ENCODE data around the gene AKAP6. TPM values are rescaled to one million over a fixed set of nuclear protein-coding genes. Genes with fewer than 3 reads are reported as not detected.

Gene AKAP6, protein sequence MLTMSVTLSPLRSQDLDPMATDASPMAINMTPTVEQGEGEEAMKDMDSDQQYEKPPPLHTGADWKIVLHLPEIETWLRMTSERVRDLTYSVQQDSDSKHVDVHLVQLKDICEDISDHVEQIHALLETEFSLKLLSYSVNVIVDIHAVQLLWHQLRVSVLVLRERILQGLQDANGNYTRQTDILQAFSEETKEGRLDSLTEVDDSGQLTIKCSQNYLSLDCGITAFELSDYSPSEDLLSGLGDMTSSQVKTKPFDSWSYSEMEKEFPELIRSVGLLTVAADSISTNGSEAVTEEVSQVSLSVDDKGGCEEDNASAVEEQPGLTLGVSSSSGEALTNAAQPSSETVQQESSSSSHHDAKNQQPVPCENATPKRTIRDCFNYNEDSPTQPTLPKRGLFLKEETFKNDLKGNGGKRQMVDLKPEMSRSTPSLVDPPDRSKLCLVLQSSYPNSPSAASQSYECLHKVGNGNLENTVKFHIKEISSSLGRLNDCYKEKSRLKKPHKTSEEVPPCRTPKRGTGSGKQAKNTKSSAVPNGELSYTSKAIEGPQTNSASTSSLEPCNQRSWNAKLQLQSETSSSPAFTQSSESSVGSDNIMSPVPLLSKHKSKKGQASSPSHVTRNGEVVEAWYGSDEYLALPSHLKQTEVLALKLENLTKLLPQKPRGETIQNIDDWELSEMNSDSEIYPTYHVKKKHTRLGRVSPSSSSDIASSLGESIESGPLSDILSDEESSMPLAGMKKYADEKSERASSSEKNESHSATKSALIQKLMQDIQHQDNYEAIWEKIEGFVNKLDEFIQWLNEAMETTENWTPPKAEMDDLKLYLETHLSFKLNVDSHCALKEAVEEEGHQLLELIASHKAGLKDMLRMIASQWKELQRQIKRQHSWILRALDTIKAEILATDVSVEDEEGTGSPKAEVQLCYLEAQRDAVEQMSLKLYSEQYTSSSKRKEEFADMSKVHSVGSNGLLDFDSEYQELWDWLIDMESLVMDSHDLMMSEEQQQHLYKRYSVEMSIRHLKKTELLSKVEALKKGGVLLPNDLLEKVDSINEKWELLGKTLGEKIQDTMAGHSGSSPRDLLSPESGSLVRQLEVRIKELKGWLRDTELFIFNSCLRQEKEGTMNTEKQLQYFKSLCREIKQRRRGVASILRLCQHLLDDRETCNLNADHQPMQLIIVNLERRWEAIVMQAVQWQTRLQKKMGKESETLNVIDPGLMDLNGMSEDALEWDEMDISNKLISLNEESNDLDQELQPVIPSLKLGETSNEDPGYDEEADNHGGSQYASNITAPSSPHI (N-terminal part only)
- under 1 TPM; 0.82 to 0.85 TPM for total RNA-seq

- Mint-ChIP-seq H3K27ac (no peak within 1 kb of the TSS), H3K27me3 (peaks cover 7% of the 10 kb centered on the region), H3K36me3 (peaks cover 2% of the 10 kb centered on the region), H3K4me3 (no peak within 1 kb of the TSS), H3K9me3 (ENCODE audit: low read depth) (no peaks in the 10 kb centered on the region), H3K4me1 (peaks cover 26% of the 10 kb centered on the region)
- DNase-seq, result no peak
- CTCF ChIA-PET, result no interaction called here
- no peak for ATAC-seq
These were observed at the start of gene AKAP6 for GRCh38 chr14:32329146-32329545. Gene AKAP6 (plus strand): TSS chr14:32329298. CDS start chr14:32433494, 104,196 bp downstream.

DNA sequence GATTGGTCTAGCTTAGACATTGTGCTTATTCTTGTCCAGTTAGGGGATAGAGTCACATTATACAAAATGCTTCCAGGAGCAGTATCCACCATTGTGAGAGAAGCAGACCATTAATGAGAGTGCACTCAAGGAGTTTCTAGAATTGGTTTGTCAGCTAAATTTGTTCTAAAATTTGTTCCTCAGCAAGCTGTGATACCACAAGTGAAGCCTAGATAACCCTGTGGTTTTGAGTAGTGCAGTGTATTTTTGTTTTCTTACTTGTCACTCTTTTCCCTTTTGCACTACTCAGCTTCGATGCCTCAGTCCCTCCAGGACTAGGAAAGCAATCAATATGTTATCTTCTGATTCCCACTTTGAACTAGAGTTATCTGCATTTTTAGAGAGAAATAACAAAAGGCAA lies 42.5 kb upstream of the AKAP6 start:
- DNase-seq (no peak), ATAC-seq (no peak)
- CTCF ChIA-PET, result interaction anchor here (0.6 kb wide), 1 partner anchor 24 kb away, joined by 4 read pairs; no protein-coding TSS in a partner anchor
- peaks cover 2% of the 10 kb centered on the region for H3K27me3 Mint-ChIP-seq
- no peak overlapping the region for H3K27ac Mint-ChIP-seq
- H3K4me3 Mint-ChIP-seq, result no peak overlapping the region
- no peaks in the 10 kb centered on the region for H3K9me3 Mint-ChIP-seq (ENCODE audit: low read depth)
- H3K36me3 Mint-ChIP-seq, result no peaks in the 10 kb centered on the region
- peaks cover 2% of the 10 kb centered on the region for H3K4me1 Mint-ChIP-seq

DNA sequence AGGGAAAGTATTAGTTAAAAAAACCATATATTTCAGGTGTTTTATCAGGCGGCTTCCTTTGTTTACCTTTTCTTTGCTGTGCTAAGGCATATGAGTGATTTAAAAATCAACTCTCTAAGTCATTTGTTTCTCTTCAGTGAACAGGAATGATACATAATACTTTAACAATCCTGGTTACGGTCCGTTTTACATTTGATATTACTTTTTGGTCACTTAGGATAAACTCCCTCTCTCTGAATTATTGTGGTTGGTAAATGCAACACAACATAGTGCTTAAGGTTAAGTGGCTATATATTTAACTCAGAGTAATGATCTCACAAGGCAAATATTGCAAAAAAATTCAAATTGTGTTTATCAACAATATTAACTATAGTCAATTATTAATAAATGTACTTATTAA lies 32.7 kb upstream of the AKAP6 start:
- Mint-ChIP-seq H3K27me3 (no peaks in the 10 kb centered on the region), H3K4me1 (no peaks in the 10 kb centered on the region), H3K9me3 (ENCODE audit: low read depth) (peaks cover 2% of the 10 kb centered on the region), H3K36me3 (no peaks in the 10 kb centered on the region), H3K27ac (no peak overlapping the region), H3K4me3 (no peak overlapping the region)
- CTCF ChIA-PET, result no interaction called here
- DNase-seq (no peak), ATAC-seq (no peak)

GRCh38 chr14:32298346-32298745 lies 30.8 kb upstream of the AKAP6 start:
- ATAC-seq (no peak), DNase-seq (no peak)
- Mint-ChIP-seq H3K4me3 (no peak overlapping the region), H3K9me3 (ENCODE audit: low read depth) (no peaks in the 10 kb centered on the region), H3K36me3 (no peaks in the 10 kb centered on the region), H3K27me3 (no peaks in the 10 kb centered on the region), H3K4me1 (no peaks in the 10 kb centered on the region), H3K27ac (no peak overlapping the region)
- CTCF ChIA-PET, result no interaction called here

DNA sequence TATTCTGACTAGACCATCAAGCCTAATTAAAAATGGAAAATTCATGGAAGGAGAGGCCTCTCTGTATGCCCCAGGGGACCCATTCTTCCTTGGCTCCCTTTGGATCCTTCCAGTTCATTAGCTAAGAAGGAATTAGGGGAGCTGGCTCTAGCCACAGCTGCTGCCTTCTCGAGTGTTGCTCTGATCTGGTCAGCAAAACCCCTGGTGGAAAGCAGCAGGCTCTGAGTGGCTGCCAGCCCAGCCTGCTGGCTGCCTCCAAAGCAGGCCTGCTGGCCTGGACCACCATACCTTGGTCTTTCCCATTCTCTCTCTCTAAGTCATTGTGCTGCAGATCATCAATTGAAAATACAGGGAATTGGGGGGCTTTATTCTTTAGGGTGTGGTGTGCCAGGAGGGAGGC lies 29.0 kb upstream of the AKAP6 start:
- Mint-ChIP-seq H3K27me3 (no peaks in the 10 kb centered on the region), H3K27ac (no peak overlapping the region), H3K4me3 (no peak overlapping the region), H3K36me3 (no peaks in the 10 kb centered on the region), H3K4me1 (no peaks in the 10 kb centered on the region), H3K9me3 (ENCODE audit: low read depth) (no peaks in the 10 kb centered on the region)
- CTCF ChIA-PET, result no interaction called here
- ATAC-seq (no peak), DNase-seq (no peak)

- ATAC-seq, result no peak
- CTCF ChIA-PET, result no interaction called here
- no peaks in the 10 kb centered on the region for H3K4me1 Mint-ChIP-seq
These were observed 25.2 kb upstream of the AKAP6 start for GRCh38 chr14:32303865-32304264.

GRCh38 chr14:32304296-32304695 lies 24.8 kb upstream of the AKAP6 start:
- H3K4me1 Mint-ChIP-seq, result no peaks in the 10 kb centered on the region
- no peak overlapping the region for H3K4me3 Mint-ChIP-seq
- H3K27me3 Mint-ChIP-seq, result no peaks in the 10 kb centered on the region
- CTCF ChIA-PET, result no interaction called here
- ATAC-seq, result no peak
- no peak overlapping the region for H3K27ac Mint-ChIP-seq
- no peak for DNase-seq
- no peaks in the 10 kb centered on the region for H3K36me3 Mint-ChIP-seq
- H3K9me3 Mint-ChIP-seq (ENCODE audit: low read depth), result no peaks in the 10 kb centered on the region

More at GRCh38 chr14:32303865-32304264, 25.2 kb upstream of the AKAP6 start:
- H3K9me3 Mint-ChIP-seq (ENCODE audit: low read depth), result no peaks in the 10 kb centered on the region
- H3K4me3 Mint-ChIP-seq, result no peak overlapping the region
- no peaks in the 10 kb centered on the region for H3K27me3 Mint-ChIP-seq
- H3K36me3 Mint-ChIP-seq, result no peaks in the 10 kb centered on the region
- no peak overlapping the region for H3K27ac Mint-ChIP-seq
- DNase-seq, result no peak

GRCh38 chr14:32306549-32306948 lies 22.5 kb upstream of the AKAP6 start:
- DNase-seq, result no peak
- Mint-ChIP-seq H3K36me3 (no peaks in the 10 kb centered on the region), H3K27me3 (no peaks in the 10 kb centered on the region), H3K4me3 (no peak overlapping the region), H3K9me3 (ENCODE audit: low read depth) (no peaks in the 10 kb centered on the region), H3K27ac (no peak overlapping the region), H3K4me1 (no peaks in the 10 kb centered on the region)
- CTCF ChIA-PET, result no interaction called here
- ATAC-seq, result no peak

DNA sequence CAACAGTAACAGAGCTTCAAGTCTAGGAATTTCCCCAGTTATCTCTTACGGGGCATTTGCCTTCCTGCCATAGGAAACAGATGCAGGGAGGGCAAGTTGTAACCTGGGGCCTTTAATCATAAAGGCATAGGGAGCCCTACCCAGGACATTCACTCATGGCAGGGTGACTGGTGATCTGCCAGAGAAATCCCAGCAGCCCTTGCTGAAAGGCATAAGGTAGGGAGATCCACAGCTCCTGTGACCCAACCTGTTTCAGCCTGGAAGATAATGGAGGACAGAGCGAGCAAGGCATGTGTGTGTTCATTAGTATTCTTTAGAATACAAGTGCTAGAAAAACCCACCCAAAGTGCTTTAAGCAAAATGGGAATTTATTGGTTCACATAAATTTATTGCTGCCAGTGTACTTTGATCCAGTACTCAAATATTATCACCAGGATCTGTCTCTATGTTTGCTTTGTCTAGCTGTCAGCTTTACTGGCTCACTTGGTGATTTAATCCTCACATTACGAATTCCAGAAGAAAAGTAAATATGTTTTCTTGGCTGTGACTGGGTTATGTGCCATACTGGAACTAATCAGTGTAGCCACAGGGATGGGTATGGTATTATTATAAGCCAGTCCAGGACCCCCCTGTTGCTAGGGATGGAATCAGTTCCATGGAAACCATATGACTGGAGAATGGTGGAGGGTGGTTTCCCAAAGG lies 21.1 kb upstream of the AKAP6 start:
- Mint-ChIP-seq H3K36me3 (no peaks in the 10 kb centered on the region), H3K4me3 (no peak overlapping the region), H3K27ac (no peak overlapping the region), H3K4me1 (no peaks in the 10 kb centered on the region), H3K9me3 (ENCODE audit: low read depth) (no peaks in the 10 kb centered on the region), H3K27me3 (no peaks in the 10 kb centered on the region)
- CTCF ChIA-PET, result no interaction called here
- DNase-seq (no peak), ATAC-seq (no peak)

GRCh38 chr14:32310876-32311275 lies 18.2 kb upstream of the AKAP6 start:
- Mint-ChIP-seq H3K4me3 (no peak overlapping the region), H3K9me3 (ENCODE audit: low read depth) (no peaks in the 10 kb centered on the region), H3K27me3 (peaks cover 2% of the 10 kb centered on the region), H3K36me3 (no peaks in the 10 kb centered on the region), H3K4me1 (no peaks in the 10 kb centered on the region), H3K27ac (no peak overlapping the region)
- ATAC-seq (no peak), DNase-seq (no peak)
- CTCF ChIA-PET, result no interaction called here

DNA sequence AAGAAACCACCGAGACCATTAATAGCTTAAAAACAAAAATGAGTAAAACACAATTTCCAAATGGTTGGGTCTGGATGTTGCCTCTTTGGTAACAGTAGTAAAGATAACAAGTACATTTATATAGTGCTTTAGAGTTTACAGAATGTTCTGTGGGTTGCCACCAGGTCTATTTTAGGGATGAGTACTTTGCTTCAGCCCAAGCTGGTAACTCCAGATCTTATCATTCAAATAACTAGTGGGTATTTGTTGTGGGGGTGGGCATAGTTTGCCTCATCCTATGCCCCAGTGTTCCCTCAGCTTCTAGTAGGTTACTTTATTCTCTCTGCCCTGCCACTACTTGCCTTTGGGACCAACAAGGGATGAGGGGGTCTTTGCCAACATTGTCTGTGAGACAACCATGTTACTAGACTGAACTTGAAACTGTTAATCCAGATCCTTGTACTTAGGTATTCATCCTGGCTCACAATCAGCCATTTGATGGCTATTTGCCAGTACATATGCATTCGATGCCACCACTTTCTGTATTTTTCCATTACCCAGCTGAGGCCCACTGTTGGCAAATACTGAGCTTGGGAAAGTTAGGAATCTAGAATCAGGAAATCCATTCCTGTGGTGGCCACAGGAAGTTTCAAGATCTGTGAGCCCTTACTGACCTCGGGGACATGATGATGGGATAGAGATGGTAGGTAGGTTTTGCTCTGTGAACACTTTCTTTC lies 17.6 kb upstream of the AKAP6 start:
- ATAC-seq, result no peak
- CTCF ChIA-PET, result no interaction called here
- Mint-ChIP-seq H3K27me3 (peaks cover 2% of the 10 kb centered on the region), H3K9me3 (ENCODE audit: low read depth) (no peaks in the 10 kb centered on the region), H3K4me3 (no peak overlapping the region), H3K27ac (no peak overlapping the region), H3K36me3 (no peaks in the 10 kb centered on the region), H3K4me1 (no peaks in the 10 kb centered on the region)
- no peak for DNase-seq

GRCh38 chr14:32312010-32312331 lies 17.1 kb upstream of the AKAP6 start:
- H3K27me3 Mint-ChIP-seq, result peaks cover 2% of the 10 kb centered on the region
- H3K4me1 Mint-ChIP-seq, result no peaks in the 10 kb centered on the region
- CTCF ChIA-PET, result no interaction called here
- no peaks in the 10 kb centered on the region for H3K36me3 Mint-ChIP-seq
- no peak for DNase-seq
- no peaks in the 10 kb centered on the region for H3K9me3 Mint-ChIP-seq (ENCODE audit: low read depth)
- no peak overlapping the region for H3K4me3 Mint-ChIP-seq
- ATAC-seq, result no peak
- no peak overlapping the region for H3K27ac Mint-ChIP-seq

Data from activated CD8-positive, alpha-beta memory T cell treated with anti-CD3 and anti-CD28 coated beads, Interleukin-2, amount 10 ng/mL, durations not matched to agents 7 days and 5 days (primary cell).